ENCODE measurements around the gene HIPK2.

GRCh38 chr7:139619367-139619657, 158.5 kb downstream of the HIPK2 start:
- TF ChIP-seq SUZ12 (IDR thresholded peaks at IDR 0.05; ENCODE audit: unreplicated experiment) (no peak), ZNF622 (IDR thresholded peaks at IDR 0.05) (no peak), ZSCAN29 (IDR thresholded peaks at IDR 0.05) (no peak), POLR2AphosphoS5 (IDR thresholded peaks at IDR 0.05; ENCODE audit: low read length) (no peak), POLR2AphosphoS2 (IDR thresholded peaks at IDR 0.05; ENCODE audit: low read depth, low read length) (no peak), EZH2 (IDR thresholded peaks at IDR 0.05; ENCODE audit: borderline replicate concordance, control insufficient read depth, low read depth, low read length) (no peak)
- TF ChIP-seq, protein P1, sequence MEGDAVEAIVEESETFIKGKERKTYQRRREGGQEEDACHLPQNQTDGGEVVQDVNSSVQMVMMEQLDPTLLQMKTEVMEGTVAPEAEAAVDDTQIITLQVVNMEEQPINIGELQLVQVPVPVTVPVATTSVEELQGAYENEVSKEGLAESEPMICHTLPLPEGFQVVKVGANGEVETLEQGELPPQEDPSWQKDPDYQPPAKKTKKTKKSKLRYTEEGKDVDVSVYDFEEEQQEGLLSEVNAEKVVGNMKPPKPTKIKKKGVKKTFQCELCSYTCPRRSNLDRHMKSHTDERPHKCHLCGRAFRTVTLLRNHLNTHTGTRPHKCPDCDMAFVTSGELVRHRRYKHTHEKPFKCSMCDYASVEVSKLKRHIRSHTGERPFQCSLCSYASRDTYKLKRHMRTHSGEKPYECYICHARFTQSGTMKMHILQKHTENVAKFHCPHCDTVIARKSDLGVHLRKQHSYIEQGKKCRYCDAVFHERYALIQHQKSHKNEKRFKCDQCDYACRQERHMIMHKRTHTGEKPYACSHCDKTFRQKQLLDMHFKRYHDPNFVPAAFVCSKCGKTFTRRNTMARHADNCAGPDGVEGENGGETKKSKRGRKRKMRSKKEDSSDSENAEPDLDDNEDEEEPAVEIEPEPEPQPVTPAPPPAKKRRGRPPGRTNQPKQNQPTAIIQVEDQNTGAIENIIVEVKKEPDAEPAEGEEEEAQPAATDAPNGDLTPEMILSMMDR (IDR thresholded peaks at IDR 0.05 in 2 of 3, conservative IDR thresholded peaks at IDR 0.05 in 1 of 3; ENCODE audit: control insufficient read depth in 2 of 3, extremely low read depth in 1 of 3, insufficient read depth in 1 of 3, low read depth in 3 of 3, low read length in 3 of 3) = no peak
- TF ChIP-seq, protein P2, sequence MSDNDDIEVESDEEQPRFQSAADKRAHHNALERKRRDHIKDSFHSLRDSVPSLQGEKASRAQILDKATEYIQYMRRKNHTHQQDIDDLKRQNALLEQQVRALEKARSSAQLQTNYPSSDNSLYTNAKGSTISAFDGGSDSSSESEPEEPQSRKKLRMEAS (IDR thresholded peaks at IDR 0.05; ENCODE audit: low read depth, low read length) = no peak
- TF ChIP-seq, protein P3, sequence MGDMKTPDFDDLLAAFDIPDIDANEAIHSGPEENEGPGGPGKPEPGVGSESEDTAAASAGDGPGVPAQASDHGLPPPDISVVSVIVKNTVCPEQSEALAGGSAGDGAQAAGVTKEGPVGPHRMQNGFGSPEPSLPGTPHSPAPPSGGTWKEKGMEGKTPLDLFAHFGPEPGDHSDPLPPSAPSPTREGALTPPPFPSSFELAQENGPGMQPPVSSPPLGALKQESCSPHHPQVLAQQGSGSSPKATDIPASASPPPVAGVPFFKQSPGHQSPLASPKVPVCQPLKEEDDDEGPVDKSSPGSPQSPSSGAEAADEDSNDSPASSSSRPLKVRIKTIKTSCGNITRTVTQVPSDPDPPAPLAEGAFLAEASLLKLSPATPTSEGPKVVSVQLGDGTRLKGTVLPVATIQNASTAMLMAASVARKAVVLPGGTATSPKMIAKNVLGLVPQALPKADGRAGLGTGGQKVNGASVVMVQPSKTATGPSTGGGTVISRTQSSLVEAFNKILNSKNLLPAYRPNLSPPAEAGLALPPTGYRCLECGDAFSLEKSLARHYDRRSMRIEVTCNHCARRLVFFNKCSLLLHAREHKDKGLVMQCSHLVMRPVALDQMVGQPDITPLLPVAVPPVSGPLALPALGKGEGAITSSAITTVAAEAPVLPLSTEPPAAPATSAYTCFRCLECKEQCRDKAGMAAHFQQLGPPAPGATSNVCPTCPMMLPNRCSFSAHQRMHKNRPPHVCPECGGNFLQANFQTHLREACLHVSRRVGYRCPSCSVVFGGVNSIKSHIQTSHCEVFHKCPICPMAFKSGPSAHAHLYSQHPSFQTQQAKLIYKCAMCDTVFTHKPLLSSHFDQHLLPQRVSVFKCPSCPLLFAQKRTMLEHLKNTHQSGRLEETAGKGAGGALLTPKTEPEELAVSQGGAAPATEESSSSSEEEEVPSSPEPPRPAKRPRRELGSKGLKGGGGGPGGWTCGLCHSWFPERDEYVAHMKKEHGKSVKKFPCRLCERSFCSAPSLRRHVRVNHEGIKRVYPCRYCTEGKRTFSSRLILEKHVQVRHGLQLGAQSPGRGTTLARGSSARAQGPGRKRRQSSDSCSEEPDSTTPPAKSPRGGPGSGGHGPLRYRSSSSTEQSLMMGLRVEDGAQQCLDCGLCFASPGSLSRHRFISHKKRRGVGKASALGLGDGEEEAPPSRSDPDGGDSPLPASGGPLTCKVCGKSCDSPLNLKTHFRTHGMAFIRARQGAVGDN (IDR thresholded peaks at IDR 0.05) = no peak

All from GM12878 (cell line).